Loucy (cell line): ENCODE results near the gene C2CD3.
"Not testable (repeated sequence)": the region's sequence is repeated elsewhere in the genome, so short reads cannot be mapped to it uniquely, and the experiment has no call there.

Experiments used
- EZH2phosphoT487 ChIP-seq: fragments of 200-600 bp; IDR thresholded peaks from 2 replicates; pipeline ENCODE4 v1.6.1; 2018; ENCODE audit warnings: antibody characterized with exemption, mild to moderate bottlenecking, moderate library complexity, borderline replicate concordance
- TF ChIP-seq, protein P1 (sequence below): fragments of 200-600 bp; sonication (generic); conservative IDR thresholded peaks from 2 replicates; pipeline ENCODE4 v1.5.1; 2014; ENCODE audit warnings: mild to moderate bottlenecking, antibody characterized with exemption, low read length

DNA sequence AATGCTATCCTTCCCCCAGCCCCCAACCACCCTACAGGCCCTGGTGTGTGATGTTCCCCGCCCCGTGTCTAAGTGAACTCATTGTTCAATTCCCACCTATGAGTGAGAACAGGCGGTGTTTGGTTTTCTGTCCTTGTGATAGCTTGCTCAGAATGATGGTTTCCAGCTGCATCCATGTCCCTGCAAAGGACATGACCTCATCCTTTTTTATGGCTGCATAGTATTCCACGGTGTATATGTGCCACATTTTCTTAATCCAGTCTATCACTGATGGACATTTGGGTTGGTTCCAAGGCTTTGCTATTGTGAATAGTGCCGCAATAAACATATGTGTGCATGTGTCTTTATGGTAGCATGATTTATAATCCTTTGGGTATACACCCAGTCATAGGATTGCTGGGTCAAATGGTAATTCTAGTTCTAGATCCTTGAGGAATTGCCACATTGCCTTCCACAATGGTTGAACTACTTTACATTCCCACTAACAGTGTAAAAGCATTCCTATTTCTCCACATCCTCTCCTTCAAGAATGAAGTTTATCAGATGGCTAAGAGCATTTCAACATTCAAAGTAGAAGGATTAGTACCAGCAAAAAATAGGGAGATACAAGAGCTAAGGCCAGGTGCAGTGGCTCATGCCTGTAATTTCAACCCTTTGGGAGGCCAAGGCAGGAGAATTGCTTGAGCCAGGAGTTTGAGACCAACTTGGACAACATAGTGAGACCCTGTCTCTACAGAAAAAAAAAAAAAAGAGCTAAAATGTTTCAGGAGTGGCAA, 50.4 kb downstream of the C2CD3 start:
- TF ChIP-seq, protein P1, sequence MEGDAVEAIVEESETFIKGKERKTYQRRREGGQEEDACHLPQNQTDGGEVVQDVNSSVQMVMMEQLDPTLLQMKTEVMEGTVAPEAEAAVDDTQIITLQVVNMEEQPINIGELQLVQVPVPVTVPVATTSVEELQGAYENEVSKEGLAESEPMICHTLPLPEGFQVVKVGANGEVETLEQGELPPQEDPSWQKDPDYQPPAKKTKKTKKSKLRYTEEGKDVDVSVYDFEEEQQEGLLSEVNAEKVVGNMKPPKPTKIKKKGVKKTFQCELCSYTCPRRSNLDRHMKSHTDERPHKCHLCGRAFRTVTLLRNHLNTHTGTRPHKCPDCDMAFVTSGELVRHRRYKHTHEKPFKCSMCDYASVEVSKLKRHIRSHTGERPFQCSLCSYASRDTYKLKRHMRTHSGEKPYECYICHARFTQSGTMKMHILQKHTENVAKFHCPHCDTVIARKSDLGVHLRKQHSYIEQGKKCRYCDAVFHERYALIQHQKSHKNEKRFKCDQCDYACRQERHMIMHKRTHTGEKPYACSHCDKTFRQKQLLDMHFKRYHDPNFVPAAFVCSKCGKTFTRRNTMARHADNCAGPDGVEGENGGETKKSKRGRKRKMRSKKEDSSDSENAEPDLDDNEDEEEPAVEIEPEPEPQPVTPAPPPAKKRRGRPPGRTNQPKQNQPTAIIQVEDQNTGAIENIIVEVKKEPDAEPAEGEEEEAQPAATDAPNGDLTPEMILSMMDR = not testable (repeated sequence)
- TF ChIP-seq EZH2phosphoT487 = not testable (repeated sequence)
